GM18868 (cell line): ENCODE results near the gene P4HA3.

Source experiments
- ATAC-seq: cut with Tn5 transposase; IDR thresholded peaks from one replicate; pipeline ENCODE4 v1.9.1; 2021; ENCODE audit warnings: mild to moderate bottlenecking, moderate library complexity; ENCODE audit not compliant: unreplicated experiment

P4HA3 gene

GRCh38 chr11:74268456-74268855, 43.0 kb downstream of the P4HA3 start:
- ATAC-seq, result no peak

DNA sequence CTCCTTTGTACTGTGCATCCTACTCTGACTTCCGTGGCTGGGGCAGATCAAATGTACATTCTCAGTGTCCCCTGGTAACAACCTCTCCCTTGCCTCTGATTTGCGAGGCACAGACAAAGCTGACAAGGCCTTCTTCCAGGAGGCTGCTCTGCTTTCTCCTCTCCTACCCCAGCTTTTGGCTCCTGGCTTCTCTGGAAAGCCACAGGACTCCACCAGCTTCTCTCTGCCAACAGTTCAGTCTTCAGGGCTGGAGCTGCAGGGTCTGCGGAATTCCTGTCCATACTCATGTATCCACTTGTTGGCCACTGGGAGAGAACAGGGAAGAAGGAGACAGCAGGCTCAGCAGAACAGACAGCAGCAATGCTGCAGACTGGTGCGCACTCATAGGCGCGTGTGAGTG, 44.4 kb downstream of the P4HA3 start:
- no peak for ATAC-seq

DNA sequence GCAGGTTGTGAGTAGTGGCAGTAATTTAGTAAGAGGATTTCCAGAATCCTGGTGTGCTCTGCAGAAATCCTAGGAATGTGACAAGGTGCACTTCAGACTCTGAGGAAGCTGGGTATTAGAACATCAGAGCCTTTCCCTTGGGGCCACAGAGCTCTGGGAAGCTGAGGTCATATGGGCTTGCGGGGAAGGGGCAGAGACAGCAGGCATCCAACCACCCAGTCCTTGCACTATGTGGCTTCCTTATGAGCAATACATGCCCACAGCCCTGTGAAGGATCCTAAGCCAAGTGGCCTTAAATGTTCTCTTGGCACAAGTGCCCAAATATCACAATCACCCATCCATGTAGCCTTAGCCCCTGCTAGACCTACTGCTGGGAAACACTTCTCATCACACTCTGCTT, 46.2 kb downstream of the P4HA3 start:
- no peak for ATAC-seq

GRCh38 chr11:74262725-74263124, 48.7 kb downstream of the P4HA3 start:
- ATAC-seq, result no peak

DNA sequence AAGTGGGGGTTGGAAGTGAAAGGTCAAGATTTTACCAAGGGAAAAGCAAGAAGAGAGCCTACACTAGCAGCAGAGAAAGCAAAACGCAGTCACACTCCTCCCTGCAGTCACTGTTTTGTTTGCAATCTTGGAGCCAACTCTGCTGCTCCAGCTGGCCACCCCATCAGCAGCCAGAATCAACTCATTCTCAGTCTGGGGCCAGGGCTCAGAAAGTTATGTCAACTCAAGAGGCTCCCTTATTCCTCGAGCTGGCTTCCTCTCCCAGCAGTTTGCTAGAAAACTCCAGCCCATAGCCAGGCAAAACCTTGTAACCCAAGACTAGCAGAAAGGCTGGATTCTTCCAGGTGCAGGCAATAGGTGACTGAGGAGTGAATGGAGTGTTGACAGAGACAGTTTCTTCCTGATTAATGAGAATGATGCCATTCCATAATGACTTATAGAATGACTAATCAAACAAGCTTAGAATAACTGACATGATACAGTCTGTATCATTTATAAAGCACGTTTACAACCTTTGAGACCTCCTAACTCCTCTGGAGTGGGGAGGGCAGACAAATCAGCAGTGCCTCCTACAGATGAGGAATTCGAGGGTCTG, 53.4 kb downstream of the P4HA3 start:
- ATAC-seq, result no peak

GRCh38 chr11:74256378-74257133, 54.9 kb downstream of the P4HA3 start:
- ATAC-seq, result no peak

DNA sequence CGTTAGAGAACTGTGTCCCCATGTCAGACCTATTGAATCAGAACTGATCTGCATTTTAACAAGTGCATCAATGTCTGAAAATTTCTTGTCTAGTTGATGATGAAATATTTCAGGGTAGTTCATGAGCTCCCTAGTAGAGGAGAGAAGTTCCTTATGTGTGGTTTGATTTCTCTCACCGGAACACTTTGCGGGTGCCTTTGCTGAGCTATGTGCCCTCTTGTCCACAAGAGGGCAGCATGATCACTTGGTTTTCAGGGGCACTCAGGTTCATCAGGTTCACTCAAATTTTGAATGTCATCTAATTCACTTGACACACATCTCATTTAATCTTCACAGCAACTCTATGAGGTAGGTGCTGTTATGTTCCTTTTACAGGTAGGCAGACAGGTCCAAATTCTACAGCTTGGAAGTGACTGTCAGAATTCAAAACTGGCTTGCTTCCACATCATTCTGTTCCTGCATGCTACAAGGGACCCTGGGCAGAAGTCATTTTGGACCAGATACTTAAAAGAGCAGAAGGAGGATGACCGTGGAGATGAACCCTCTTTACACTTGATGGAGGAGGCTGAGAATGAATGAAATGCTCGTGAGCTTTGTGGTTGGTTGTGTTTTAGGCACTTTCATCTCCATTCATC, 55.6 kb downstream of the P4HA3 start:
- no peak for ATAC-seq

- no peak for ATAC-seq
These were observed 58.1 kb downstream of the P4HA3 start for GRCh38 chr11:74253361-74253760.

DNA sequence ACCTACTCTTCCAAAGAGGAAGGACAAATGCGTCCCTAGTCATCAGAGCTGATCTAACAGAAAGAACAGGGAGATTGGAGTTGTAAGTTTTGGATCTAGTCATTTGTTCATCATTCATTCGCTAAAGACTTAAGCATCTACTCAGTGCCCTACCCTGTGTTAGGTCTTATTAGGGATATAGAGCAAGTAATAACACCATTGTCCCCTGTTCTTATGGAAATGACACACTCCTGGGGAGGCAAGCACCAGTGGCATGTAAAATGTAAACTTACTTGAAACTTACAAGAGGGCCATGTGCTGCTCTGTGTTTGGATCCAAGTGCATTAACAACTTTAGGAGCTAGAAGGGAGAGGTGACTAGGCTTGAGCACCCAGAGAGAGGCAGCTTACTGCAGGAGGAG, 61.9 kb downstream of the P4HA3 start:
- ATAC-seq, result no peak

DNA sequence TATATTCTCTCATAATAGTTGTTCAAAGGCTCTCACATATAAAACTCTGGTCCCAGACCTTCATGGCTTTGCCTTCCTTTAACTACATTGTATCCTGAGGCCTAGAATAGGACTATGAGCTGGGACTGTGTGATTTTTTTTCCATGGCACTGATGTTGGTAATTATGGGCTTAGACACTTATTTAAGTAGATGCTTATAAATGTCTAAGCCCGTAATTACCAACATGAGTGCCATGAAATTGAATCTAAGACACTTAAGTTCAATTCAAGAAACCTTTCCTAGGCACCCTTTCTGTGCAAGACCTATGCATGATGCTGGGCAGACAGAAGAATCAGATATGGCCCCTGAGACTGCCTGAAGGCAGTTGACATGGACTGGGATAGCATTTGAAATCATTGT, 63.0 kb downstream of the P4HA3 start:
- no peak for ATAC-seq

DNA sequence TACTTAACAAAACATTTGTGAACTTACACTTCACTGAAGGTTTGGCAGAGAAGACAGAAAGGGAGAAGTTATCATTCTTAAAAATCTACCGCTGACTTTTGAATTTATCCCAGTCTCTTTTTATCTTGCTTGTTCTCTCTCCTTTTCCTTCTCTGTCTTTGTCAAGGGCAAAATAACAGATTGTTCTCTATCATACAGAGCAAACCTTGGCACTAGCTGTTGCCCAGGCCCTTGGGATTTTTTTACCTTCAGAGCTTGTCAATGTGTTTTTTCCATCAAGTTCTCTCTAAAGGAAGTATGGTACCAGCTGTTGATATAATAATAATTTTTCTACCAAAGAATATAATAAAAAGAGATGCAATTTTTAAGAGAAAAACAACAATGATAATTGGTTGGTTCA, 73.2 kb downstream of the P4HA3 start:
- ATAC-seq, result no peak

DNA sequence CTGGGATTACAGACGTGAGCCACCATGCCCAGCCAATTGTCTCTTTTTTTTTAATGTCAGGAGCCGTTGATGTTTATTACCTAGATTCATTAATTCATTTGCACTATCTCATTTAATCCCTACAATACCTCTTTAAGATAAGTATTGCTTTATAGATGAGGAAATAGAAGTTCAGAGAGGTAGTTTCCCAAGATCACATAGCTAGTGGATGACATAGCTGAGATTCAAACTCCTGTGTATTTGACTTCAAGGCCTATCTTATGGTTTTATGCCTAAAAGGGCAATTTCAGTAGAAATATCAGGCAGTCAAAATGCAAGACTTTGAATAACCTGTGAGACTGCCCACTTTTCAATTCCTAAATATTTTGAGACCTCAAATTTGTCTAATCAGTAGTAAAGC, 73.9 kb downstream of the P4HA3 start:
- no peak for ATAC-seq

GRCh38 chr11:74235121-74235520, 76.3 kb downstream of the P4HA3 start:
- no peak for ATAC-seq

DNA sequence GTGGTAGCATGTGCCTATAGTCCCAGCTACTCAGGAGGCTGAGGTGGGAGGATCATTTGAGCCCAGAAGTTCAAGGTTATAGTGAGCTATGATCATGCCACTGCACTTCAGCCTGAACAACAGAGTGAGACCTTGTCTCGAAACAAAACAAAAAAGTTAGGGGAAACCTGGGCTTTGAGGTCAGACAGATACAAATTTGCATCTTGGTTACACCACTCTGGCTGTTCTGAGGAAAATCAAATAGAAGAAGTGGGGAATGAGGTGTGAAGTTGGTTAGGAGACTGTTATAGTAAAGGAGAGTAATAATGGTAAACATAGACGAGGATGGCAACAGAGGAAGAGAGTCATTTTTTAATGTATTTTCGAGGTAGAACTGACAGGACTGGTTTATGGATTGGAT, 77.8 kb downstream of the P4HA3 start:
- no peak for ATAC-seq

GRCh38 chr11:74232311-74232950, 79.0 kb downstream of the P4HA3 start:
- ATAC-seq, result no peak

DNA sequence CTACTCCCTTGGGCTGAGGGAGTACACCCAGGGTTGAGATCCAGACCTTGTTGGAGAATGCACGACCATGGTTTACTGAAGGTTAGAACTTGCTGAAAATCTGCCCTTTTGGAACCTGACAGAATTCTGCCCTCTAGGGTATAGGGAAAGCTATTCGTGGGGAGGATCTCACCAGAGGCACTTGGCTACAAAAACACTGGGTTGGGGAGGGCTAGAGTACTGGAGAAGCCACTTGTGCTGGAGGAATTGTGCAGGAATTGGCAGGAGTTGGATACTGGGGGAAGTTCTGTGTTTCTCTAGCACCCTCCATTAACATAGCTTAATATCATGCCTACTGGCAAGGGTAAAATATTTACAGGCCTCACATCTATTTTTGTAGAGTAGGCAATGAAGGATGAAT, 84.5 kb downstream of the P4HA3 start:
- no peak for ATAC-seq

GRCh38 chr11:74225565-74225964, 85.9 kb downstream of the P4HA3 start:
- ATAC-seq, result no peak

- no peak for ATAC-seq
These were observed 89.6 kb downstream of the P4HA3 start for GRCh38 chr11:74221816-74222215.

GRCh38 chr11:74220376-74220775, 91.1 kb downstream of the P4HA3 start:
- no peak for ATAC-seq
